A673 (cell line): ENCODE data around the gene SLITRK4.

Experiments
- CTCF ChIP-seq: fragments of 300-800, 200-600 bp; sonication (generic); conservative IDR thresholded peaks from 2 replicates; pipeline ENCODE4 v1.5.1; 2017; ENCODE audit warnings: low read depth, mild to moderate bottlenecking, antibody characterized with exemption, low read length, moderate library complexity, mixed read lengths
- EZH2 ChIP-seq: fragments of 200-600 bp; sonication (generic); IDR thresholded peaks from 2 replicates; pipeline ENCODE4 v1.6.1; 2017; ENCODE audit warnings: borderline replicate concordance, low read depth, mild to moderate bottlenecking, mixed read lengths, antibody characterized with exemption, low read length; ENCODE audit not compliant: poor library complexity, severe bottlenecking

DNA sequence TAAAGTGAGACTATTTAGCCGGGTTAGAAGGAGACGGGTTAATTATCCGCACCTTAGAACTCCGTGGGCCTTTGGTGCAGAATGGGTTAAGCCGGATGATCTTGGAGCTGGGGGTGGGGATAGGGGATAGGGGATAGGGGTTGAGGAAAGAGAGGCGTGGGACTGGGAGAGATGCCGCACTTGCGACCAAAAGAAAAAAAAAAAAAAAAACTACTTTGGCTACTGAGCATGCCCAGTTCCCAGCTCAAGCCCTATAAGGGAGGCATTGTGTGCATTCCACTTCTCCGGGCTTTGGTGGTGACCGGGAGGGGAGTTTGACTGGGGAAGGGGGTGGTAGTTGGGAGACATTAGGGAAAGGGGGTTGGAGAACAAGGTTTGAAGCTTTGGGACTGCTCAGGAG is at the start of gene SLITRK4:
- no peak for TF ChIP-seq EZH2
- TF ChIP-seq CTCF, result no peak
